ENCODE data around the gene USP6. TPM values are rescaled to one million over a fixed set of nuclear protein-coding genes. Genes with fewer than 3 reads are reported as not detected.
"Not testable (repeated sequence)": the region's sequence is repeated elsewhere in the genome, so short reads cannot be mapped to it uniquely, and the experiment has no call there.

Gene USP6
- total and polyA plus RNA-seq, 2 donors = 0.14 to 0.30 TPM

DNA sequence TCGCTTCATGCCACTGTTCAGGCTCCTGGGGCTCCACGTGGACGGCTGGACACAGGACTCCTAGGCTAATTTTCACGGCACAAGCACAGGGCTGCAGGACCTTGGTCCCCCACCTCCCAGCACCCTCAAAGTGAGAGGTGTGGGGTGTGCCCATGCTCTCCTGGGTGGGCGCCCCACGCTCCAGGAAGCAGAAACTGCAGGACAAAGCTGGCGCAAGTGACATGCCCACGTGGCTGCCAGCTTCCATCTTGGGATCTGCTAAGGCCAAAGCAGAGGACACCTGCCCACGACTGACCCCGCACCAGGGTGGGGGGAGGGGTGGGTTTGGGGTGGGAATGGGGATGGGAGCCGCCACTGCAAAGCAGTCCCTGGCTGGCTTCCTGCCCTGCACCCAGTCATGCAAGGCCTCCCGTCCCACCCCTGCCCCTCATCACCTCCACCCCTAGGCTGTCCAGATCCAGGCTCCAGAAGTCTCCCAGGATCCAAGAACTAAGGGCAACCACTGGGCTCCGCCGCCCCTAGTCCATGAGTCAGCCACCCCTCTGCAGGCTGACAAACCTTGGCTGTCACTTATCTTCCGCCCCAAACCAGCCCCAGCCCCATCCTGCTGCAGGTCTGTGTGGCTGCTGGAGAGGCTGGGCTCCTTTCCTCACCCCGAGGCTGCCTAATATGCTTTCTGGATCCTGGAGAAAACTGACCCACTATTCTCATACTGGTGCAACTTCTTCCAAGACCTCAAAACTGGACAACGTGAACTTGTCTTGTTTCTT is 11.1 kb downstream of the USP6 start:
- no peak overlapping the region for H3K4me3 ChIP-seq (ENCODE audit: low read length in 2 of 2)
- H3K9me3 ChIP-seq (ENCODE audit: control insufficient read depth in 2 of 2, insufficient read depth in 1 of 2, low read length in 1 of 2) = no peaks in the 10 kb centered on the region
- peaks cover 2 to 3% of the 10 kb centered on the region in 2 donors for H3K4me1 ChIP-seq (ENCODE audit: control insufficient read depth in 2 of 2, insufficient read depth in 2 of 2, low read length in 2 of 2)
- WGBS = 89% methylated on average over 16 of the region's 17 CpGs
- H3K27me3 ChIP-seq (ENCODE audit: control insufficient read depth in 2 of 2, insufficient read depth in 1 of 2, low read length in 1 of 2) = peaks cover 16 to 32% of the 10 kb centered on the region in 2 donors
- H3K36me3 ChIP-seq (ENCODE audit: control insufficient read depth in 2 of 2, insufficient read depth in 2 of 2, low read length in 1 of 2) = no peaks in the 10 kb centered on the region
- no peak for DNase-seq (ENCODE audit: low read depth in 6 of 9, low spot score in 9 of 9)
- no peak overlapping the region for H3K27ac ChIP-seq (ENCODE audit: low read depth in 1 of 2, low read length in 1 of 2)

DNA sequence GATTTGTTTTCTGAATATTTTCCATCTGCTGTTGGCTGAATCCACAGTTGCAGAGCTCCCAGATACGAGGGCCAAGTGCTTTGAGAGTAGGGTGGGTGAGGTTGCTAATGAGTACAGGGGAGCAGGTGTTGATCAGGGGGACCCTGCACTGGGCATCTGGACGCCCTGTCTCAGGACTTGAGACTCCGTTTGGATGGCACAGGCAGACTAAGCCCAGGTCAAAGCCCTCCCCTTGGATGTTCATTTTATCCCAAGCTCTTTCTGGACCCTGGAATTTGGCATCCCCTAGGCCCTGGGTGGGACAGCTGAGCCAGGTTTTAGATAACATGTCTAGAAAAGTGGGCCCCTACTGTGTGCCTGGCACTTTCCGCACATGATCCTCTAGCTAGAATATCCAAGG is 12.1 kb downstream of the USP6 start:
- no peaks in the 10 kb centered on the region for H3K9me3 ChIP-seq (ENCODE audit: control insufficient read depth in 2 of 2, insufficient read depth in 1 of 2, low read length in 1 of 2)
- no peak overlapping the region for H3K27ac ChIP-seq (ENCODE audit: low read depth in 1 of 2, low read length in 1 of 2)
- WGBS = 90% methylated on average over 4 of the region's 4 CpGs
- no peak for DNase-seq (ENCODE audit: low read depth in 6 of 9, low spot score in 9 of 9)
- H3K4me3 ChIP-seq (ENCODE audit: low read length in 2 of 2) = no peak overlapping the region
- no peaks in the 10 kb centered on the region for H3K4me1 ChIP-seq (ENCODE audit: control insufficient read depth in 2 of 2, insufficient read depth in 2 of 2, low read length in 2 of 2)
- no peaks in the 10 kb centered on the region for H3K36me3 ChIP-seq (ENCODE audit: control insufficient read depth in 2 of 2, insufficient read depth in 2 of 2, low read length in 1 of 2)
- H3K27me3 ChIP-seq (ENCODE audit: control insufficient read depth in 2 of 2, insufficient read depth in 1 of 2, low read length in 1 of 2) = peaks cover 9 to 22% of the 10 kb centered on the region in 2 donors

DNA sequence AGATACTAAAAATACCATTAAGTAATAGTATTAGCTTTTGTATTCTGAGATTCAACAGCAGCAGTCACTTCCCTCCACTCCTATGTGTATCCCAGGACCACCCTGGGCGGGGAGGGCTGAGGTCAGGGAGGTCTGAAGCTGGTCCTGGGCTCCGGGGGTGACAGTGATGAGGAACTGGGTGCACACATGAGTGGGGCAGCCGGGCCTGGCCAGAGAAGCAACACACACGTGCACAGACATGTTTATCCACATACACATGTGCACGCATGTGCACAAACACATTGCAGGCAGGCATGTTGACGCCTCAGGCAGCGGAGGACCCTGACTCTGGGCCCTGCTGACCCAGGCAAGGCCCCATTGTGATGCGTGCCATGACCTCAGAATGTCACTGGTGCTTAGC is 12.6 kb downstream of the USP6 start:
- not testable (repeated sequence) for H3K36me3 ChIP-seq (ENCODE audit: control insufficient read depth in 2 of 2, insufficient read depth in 2 of 2, low read length in 1 of 2); DNase-seq (ENCODE audit: low read depth in 6 of 9, low spot score in 9 of 9); H3K9me3 ChIP-seq (ENCODE audit: control insufficient read depth in 2 of 2, insufficient read depth in 1 of 2, low read length in 1 of 2); H3K4me1 ChIP-seq (ENCODE audit: control insufficient read depth in 2 of 2, insufficient read depth in 2 of 2, low read length in 2 of 2); H3K27ac ChIP-seq (ENCODE audit: low read depth in 1 of 2, low read length in 1 of 2); H3K4me3 ChIP-seq (ENCODE audit: low read length in 2 of 2)
- WGBS = 92% methylated on average over 8 of the region's 8 CpGs
- peaks cover 5 to 18% of the 10 kb centered on the region in 2 donors for H3K27me3 ChIP-seq (ENCODE audit: control insufficient read depth in 2 of 2, insufficient read depth in 1 of 2, low read length in 1 of 2)

DNA sequence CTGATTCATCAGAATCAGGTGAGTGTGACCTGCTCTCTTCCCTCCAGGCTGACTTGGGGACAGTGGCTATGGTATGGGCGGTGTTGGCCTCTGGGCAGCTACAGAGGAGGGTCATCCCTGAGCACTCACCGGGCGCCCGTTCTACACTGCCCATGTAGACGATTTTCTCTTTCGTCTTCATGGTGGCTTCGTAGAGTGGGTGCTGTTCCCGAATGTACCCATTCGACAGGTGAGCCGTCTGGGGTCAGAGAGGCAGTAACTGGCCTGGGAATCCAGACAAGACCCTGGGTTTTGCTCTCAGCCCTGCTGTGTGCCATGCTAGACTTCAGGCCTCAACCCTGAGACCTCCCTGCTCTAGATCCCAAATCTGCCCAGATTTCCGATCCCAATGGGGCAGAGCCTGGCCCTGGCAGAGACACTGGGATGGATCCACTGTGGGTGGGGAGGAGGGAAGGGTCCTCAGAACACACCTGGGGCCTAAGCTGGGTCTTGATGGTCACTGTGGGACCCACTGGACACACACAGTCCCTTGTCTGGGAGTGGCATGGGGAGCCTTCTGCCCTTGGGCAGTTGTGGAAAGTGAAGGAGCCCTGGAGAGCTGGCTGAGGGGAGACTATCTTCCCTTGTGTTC is 13.2 kb downstream of the USP6 start:
- DNase-seq (ENCODE audit: low read depth in 6 of 9, low spot score in 9 of 9) = no peak
- no peaks in the 10 kb centered on the region for H3K4me1 ChIP-seq (ENCODE audit: control insufficient read depth in 2 of 2, insufficient read depth in 2 of 2, low read length in 2 of 2)
- peaks cover 2 to 12% of the 10 kb centered on the region in 2 donors for H3K27me3 ChIP-seq (ENCODE audit: control insufficient read depth in 2 of 2, insufficient read depth in 1 of 2, low read length in 1 of 2)
- WGBS = 94% methylated on average over 11 of the region's 11 CpGs
- H3K27ac ChIP-seq (ENCODE audit: low read depth in 1 of 2, low read length in 1 of 2) = no peak overlapping the region
- H3K9me3 ChIP-seq (ENCODE audit: control insufficient read depth in 2 of 2, insufficient read depth in 1 of 2, low read length in 1 of 2) = no peaks in the 10 kb centered on the region
- H3K4me3 ChIP-seq (ENCODE audit: low read length in 2 of 2) = no peak overlapping the region
- H3K36me3 ChIP-seq (ENCODE audit: control insufficient read depth in 2 of 2, insufficient read depth in 2 of 2, low read length in 1 of 2) = no peaks in the 10 kb centered on the region

DNA sequence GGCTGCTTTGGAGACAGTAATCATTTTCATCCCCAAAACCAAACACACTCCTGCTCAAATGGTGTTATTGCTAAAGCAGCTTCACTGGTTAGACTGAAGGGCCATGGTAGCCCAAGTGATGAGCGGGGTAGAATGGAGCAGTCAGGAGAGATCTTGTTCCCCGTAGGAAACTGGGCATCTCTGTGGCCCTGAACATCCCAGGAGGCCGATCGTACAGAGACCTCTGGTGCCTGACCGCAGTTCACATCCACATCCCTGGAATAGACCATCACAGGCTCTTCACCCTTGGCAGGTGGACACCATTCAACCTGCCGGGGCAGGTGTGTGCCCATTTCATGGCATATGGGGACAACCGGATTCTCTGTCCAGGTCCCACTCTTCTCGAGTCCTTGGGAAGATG is 13.9 kb downstream of the USP6 start:
- H3K9me3 ChIP-seq (ENCODE audit: control insufficient read depth in 2 of 2, insufficient read depth in 1 of 2, low read length in 1 of 2); DNase-seq (ENCODE audit: low read depth in 6 of 9, low spot score in 9 of 9); H3K36me3 ChIP-seq (ENCODE audit: control insufficient read depth in 2 of 2, insufficient read depth in 2 of 2, low read length in 1 of 2); H3K27me3 ChIP-seq (ENCODE audit: control insufficient read depth in 2 of 2, insufficient read depth in 1 of 2, low read length in 1 of 2); H3K4me3 ChIP-seq (ENCODE audit: low read length in 2 of 2); H3K27ac ChIP-seq (ENCODE audit: low read depth in 1 of 2, low read length in 1 of 2); H3K4me1 ChIP-seq (ENCODE audit: control insufficient read depth in 2 of 2, insufficient read depth in 2 of 2, low read length in 2 of 2): not testable (repeated sequence)
- 97% methylated on average over 8 of the region's 8 CpGs for WGBS

DNA sequence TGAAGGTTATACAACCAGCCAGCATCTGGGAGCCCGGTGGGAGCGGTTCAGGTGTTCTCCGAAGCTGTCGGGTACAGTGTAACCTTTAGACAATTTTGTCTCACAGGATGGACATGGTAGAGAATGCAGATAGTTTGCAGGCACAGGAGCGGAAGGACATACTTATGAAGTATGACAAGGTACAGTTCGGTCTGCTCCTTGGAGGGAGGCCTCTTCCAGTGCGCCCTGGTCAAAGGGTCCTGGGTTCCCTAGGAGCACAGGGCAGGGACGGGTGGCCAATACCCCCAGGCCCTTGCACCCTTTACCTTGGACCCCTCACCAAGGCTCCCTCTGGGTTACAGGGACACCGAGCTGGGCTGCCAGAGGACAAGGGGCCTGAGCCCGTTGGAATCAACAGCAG is 14.4 kb downstream of the USP6 start:
- not testable (repeated sequence) for DNase-seq (ENCODE audit: low read depth in 6 of 9, low spot score in 9 of 9); H3K4me3 ChIP-seq (ENCODE audit: low read length in 2 of 2); H3K36me3 ChIP-seq (ENCODE audit: control insufficient read depth in 2 of 2, insufficient read depth in 2 of 2, low read length in 1 of 2); H3K27me3 ChIP-seq (ENCODE audit: control insufficient read depth in 2 of 2, insufficient read depth in 1 of 2, low read length in 1 of 2); H3K9me3 ChIP-seq (ENCODE audit: control insufficient read depth in 2 of 2, insufficient read depth in 1 of 2, low read length in 1 of 2); H3K4me1 ChIP-seq (ENCODE audit: control insufficient read depth in 2 of 2, insufficient read depth in 2 of 2, low read length in 2 of 2); H3K27ac ChIP-seq (ENCODE audit: low read depth in 1 of 2, low read length in 1 of 2)
- WGBS = 97% methylated on average over 10 of the region's 10 CpGs

DNA sequence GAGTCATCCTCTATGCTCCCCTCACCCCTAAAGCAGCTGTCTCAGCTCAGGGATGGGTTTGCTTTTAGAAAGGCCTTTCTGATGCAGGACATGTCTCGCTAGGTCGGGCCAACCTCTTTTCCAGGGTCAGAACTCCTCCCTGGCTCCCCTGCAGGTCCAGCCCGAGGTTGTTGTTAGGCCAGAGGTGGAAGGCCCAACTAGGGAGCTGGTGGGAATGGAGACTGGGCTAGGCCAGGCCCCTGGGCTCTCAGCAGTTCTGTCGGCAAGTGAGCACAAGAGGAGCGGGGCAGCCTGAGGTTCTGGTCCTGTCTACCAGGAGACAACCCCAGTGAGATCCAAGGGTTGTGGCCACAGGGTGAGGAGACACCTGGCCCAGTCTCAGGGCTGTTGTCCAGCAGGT is 14.9 kb downstream of the USP6 start:
- not testable (repeated sequence) for H3K9me3 ChIP-seq (ENCODE audit: control insufficient read depth in 2 of 2, insufficient read depth in 1 of 2, low read length in 1 of 2); H3K4me1 ChIP-seq (ENCODE audit: control insufficient read depth in 2 of 2, insufficient read depth in 2 of 2, low read length in 2 of 2); H3K36me3 ChIP-seq (ENCODE audit: control insufficient read depth in 2 of 2, insufficient read depth in 2 of 2, low read length in 1 of 2); H3K27me3 ChIP-seq (ENCODE audit: control insufficient read depth in 2 of 2, insufficient read depth in 1 of 2, low read length in 1 of 2); H3K27ac ChIP-seq (ENCODE audit: low read depth in 1 of 2, low read length in 1 of 2); H3K4me3 ChIP-seq (ENCODE audit: low read length in 2 of 2); DNase-seq (ENCODE audit: low read depth in 6 of 9, low spot score in 9 of 9)
- WGBS = 87% methylated on average over 5 of the region's 5 CpGs

DNA sequence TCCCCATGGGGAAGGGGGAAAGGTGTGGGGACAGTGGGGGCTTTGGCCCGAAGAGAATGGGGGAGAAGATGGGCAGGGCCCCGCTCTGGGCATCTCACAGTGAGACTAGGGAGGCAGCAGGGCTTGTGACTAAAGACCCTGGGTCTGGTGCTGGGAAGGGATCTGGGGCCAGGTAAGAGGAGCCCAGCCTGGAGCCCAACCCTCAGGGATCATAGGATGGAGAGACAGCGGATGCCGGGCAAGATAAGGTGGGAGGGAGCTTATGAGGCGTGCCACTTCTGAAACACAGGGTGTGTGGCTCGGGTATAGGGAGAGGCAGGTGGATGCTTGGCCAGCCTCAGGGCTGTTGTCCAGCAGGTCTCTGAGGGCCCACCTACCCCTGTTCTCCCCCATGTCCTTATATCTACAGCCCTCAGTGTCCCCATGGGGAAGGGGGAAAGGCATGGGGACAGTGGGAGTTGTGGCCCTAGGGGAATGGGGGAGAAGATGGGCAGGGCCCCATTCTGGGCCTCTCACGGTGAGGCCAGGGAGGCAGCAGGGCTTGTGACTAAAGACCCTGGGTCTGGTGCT is 15.4 kb downstream of the USP6 start:
- Histone ChIP-seq H3K4me1 (ENCODE audit: control insufficient read depth in 2 of 2, insufficient read depth in 2 of 2, low read length in 2 of 2) (no peaks in the 10 kb centered on the region), H3K27ac (ENCODE audit: low read depth in 1 of 2, low read length in 1 of 2) (no peak overlapping the region), H3K4me3 (ENCODE audit: low read length in 2 of 2) (no peak overlapping the region), H3K36me3 (ENCODE audit: control insufficient read depth in 2 of 2, insufficient read depth in 2 of 2, low read length in 1 of 2) (no peaks in the 10 kb centered on the region), H3K27me3 (ENCODE audit: control insufficient read depth in 2 of 2, insufficient read depth in 1 of 2, low read length in 1 of 2) (no peaks in the 10 kb centered on the region), H3K9me3 (ENCODE audit: control insufficient read depth in 2 of 2, insufficient read depth in 1 of 2, low read length in 1 of 2) (no peaks in the 10 kb centered on the region)
- no peak for DNase-seq (ENCODE audit: low read depth in 6 of 9, low spot score in 9 of 9)
- 98% methylated on average over 7 of the region's 7 CpGs for WGBS

DNA sequence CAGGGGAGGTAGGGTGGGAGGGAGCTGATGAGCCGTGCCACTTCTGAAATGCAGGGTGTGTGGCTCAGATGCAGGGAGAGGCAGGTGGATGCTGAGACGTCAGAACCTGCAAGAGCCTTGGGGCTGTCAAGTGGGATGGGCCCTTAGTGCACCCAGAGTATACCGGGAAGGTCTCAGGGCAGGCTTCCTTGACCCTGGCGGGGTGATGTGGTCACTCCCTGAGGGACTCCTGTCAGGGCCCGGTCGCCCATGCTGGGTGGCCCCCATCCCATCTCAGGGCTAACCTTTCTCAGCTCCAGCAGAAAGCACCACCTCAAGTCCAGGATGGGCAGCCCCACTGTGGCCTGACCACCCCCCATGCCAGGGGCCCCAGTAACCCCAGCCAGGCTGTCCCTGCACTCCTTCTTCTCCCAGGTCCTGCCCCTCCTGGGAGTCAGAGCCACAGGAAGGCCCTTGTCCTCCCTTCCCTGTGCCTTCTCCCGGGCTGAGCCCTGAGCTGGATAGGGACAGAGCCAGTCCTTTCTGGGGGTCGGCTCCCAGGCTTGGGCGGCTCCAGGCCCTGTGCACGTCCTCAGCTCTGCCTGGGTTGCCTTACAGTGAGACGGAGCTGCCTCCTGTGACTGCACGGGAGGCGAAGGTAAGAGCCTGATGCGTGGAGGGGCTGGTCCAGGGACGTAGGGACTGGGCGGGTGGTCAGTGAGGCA is 16.1 kb downstream of the USP6 start:
- H3K27ac ChIP-seq (ENCODE audit: low read depth in 1 of 2, low read length in 1 of 2); H3K4me3 ChIP-seq (ENCODE audit: low read length in 2 of 2); H3K4me1 ChIP-seq (ENCODE audit: control insufficient read depth in 2 of 2, insufficient read depth in 2 of 2, low read length in 2 of 2); DNase-seq (ENCODE audit: low read depth in 6 of 9, low spot score in 9 of 9); H3K27me3 ChIP-seq (ENCODE audit: control insufficient read depth in 2 of 2, insufficient read depth in 1 of 2, low read length in 1 of 2); H3K9me3 ChIP-seq (ENCODE audit: control insufficient read depth in 2 of 2, insufficient read depth in 1 of 2, low read length in 1 of 2); H3K36me3 ChIP-seq (ENCODE audit: control insufficient read depth in 2 of 2, insufficient read depth in 2 of 2, low read length in 1 of 2): not testable (repeated sequence)
- WGBS = 95% methylated on average over 16 of the region's 16 CpGs
